OCI-LY7 (cell line): ENCODE results near the gene CORO1C.

Experiments
- EZH2phosphoT487 ChIP-seq: fragments of 200-600 bp; sonication (generic); IDR thresholded peaks from 2 replicates; pipeline ENCODE4 v1.6.1; 2018; ENCODE audit warnings: low read depth, borderline replicate concordance, mild to moderate bottlenecking, mixed run types, antibody characterized with exemption, low read length, moderate library complexity, mixed read lengths
- TF ChIP-seq, protein P1 (sequence below): fragments of 200-600 bp; sonication (generic); conservative IDR thresholded peaks from 2 replicates; pipeline ENCODE4 v1.5.1; 2014; ENCODE audit warnings: mild to moderate bottlenecking, antibody characterized with exemption, low read length, moderate library complexity, mixed read lengths

GRCh38 chr12:108638997-108639822 lies 92.1 kb downstream of the CORO1C start:
- TF ChIP-seq, protein P1, sequence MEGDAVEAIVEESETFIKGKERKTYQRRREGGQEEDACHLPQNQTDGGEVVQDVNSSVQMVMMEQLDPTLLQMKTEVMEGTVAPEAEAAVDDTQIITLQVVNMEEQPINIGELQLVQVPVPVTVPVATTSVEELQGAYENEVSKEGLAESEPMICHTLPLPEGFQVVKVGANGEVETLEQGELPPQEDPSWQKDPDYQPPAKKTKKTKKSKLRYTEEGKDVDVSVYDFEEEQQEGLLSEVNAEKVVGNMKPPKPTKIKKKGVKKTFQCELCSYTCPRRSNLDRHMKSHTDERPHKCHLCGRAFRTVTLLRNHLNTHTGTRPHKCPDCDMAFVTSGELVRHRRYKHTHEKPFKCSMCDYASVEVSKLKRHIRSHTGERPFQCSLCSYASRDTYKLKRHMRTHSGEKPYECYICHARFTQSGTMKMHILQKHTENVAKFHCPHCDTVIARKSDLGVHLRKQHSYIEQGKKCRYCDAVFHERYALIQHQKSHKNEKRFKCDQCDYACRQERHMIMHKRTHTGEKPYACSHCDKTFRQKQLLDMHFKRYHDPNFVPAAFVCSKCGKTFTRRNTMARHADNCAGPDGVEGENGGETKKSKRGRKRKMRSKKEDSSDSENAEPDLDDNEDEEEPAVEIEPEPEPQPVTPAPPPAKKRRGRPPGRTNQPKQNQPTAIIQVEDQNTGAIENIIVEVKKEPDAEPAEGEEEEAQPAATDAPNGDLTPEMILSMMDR = no peak
- no peak for TF ChIP-seq EZH2phosphoT487
